T-cell (primary cell): ENCODE measurements around the gene LAMC3. TPM values are rescaled to one million over a fixed set of nuclear protein-coding genes. Genes with fewer than 3 reads are reported as not detected.

ENCODE experiments used
- ATAC-seq, 4 experiments: fragments of 200-7000 bp in 3 of 4; fragments of 150-1000 bp in 1 of 4; cut with Tn5 transposase; replicated peaks in 1 of 4; 1 replicate in 3 of 4; 2 replicates in 1 of 4; pipeline ENCODE4 v1.10.0; 2021; ENCODE audit warnings: moderate library complexity in 3 of 4, mild to moderate bottlenecking in 2 of 4, moderate number of reproducible peaks in 1 of 4
- CTCF ChIA-PET, 2 donors: fragments of 300-600 bp; sonication (Branson Sonifier 250); formaldehyde crosslinking; loops; one replicate each; lab custom pipeline; 2022; ENCODE audit warnings: antibody characterized with exemption in 2 of 2; lab: Charles Lee
- POLR2A ChIA-PET, 2 donors: fragments of 300-600 bp; sonication (Branson Sonifier 250); formaldehyde crosslinking; loops; one replicate each; lab custom pipeline; 2022; ENCODE audit warnings: antibody characterized with exemption in 2 of 2; lab: Charles Lee
- DNase-seq, 35 experiments: peaks; one replicate each; pipeline versions ENCODE4 v3.0.0 to v3.0.0-alpha.2; 2013 to 2023
- H3K27ac ChIP-seq: one replicate; pipeline ENCODE4 v1.5.1; 2013; ENCODE audit warnings: low read length
- H3K27me3 ChIP-seq, 2 experiments: replicated peaks in 1 of 2; 1 replicate in 1 of 2; 2 replicates in 1 of 2; pipeline versions ENCODE4 v1.6.1 to v1.7.0; 2013; ENCODE audit warnings: low read length in 1 of 2, mixed read lengths in 1 of 2; ENCODE audit not compliant: control insufficient read depth in 2 of 2, insufficient read depth in 2 of 2; ENCODE audit errors: extremely low read depth in 1 of 2
- H3K36me3 ChIP-seq, 2 donors: 1 replicate in 1 of 2; 2 replicates in 1 of 2; pipeline versions ENCODE4 v1.6.1 to v1.7.0; 2013; ENCODE audit warnings: low read length in 1 of 2; ENCODE audit not compliant: control insufficient read depth in 2 of 2, insufficient read depth in 1 of 2; ENCODE audit errors: extremely low read depth in 1 of 2
- H3K4me1 ChIP-seq, 2 experiments: 1 replicate in 1 of 2; 2 replicates in 1 of 2; pipeline versions ENCODE4 v1.6.1 to v1.7.0; 2013; ENCODE audit warnings: low read length in 2 of 2, mixed read lengths in 1 of 2; ENCODE audit not compliant: insufficient read depth in 2 of 2, control insufficient read depth in 1 of 2; ENCODE audit errors: extremely low read depth in 1 of 2
- H3K4me3 ChIP-seq, 2 donors: 1 replicate in 1 of 2; 2 replicates in 1 of 2; pipeline versions ENCODE4 v1.5.1 to v1.7.0; 2013; ENCODE audit warnings: mild to moderate bottlenecking in 2 of 2, low read length in 1 of 2, moderate library complexity in 1 of 2; ENCODE audit not compliant: control insufficient read depth in 1 of 2; ENCODE audit errors: extremely low read depth in 1 of 2
- H3K9me3 ChIP-seq: 2 replicates; pipeline ENCODE4 v1.7.0; 2013
- H3K27ac Mint-ChIP-seq, 2 donors: one replicate each; pipeline ENCODE4 v1.8.0; 2020 to 2021; ENCODE audit warnings: mild to moderate bottlenecking in 2 of 2, mixed read lengths in 2 of 2
- H3K27me3 Mint-ChIP-seq, 2 donors: one replicate each; pipeline ENCODE4 v1.8.0; 2021 to 2022; ENCODE audit warnings: mixed read lengths in 2 of 2
- H3K36me3 Mint-ChIP-seq: one replicate; pipeline ENCODE4 v1.8.0; 2021; ENCODE audit warnings: mixed read lengths
- H3K4me1 Mint-ChIP-seq, 3 donors: one replicate each; pipeline ENCODE4 v1.8.0; 2020 to 2022; ENCODE audit warnings: mixed read lengths in 3 of 3, mild to moderate bottlenecking in 1 of 3
- H3K4me3 Mint-ChIP-seq, 3 donors: one replicate each; pipeline ENCODE4 v1.8.0; 2020 to 2022; ENCODE audit warnings: mild to moderate bottlenecking in 3 of 3, mixed read lengths in 3 of 3, moderate library complexity in 3 of 3
- H3K9me3 Mint-ChIP-seq, 3 donors: one replicate each; pipeline ENCODE4 v1.8.0; 2020 to 2022; ENCODE audit warnings: mixed read lengths in 3 of 3
- WGBS: methylation state at CpG from one replicate; pipeline ENCODE4 v1.1.5; 2013; ENCODE audit warnings: missing lambda C conversion rate; ENCODE audit not compliant: insufficient coverage; 5-methylcytosine and 5-hydroxymethylcytosine counted together
- total RNA-seq, 35 experiments: library from RNA in 6 of 35; stranded (reverse) in 6 of 35; fragments of 120-200 nt in 1 of 35; gene quantifications; one replicate each; pipeline versions ENCODE4 v1.2.1 to v1.2.4 and lab custom pipeline; 2013 to 2026

Gene LAMC3
- total RNA-seq, 5 donors from 2014 or later (not counting 1 experiment from before 2014, with no cell fraction given), result 0.35 to 3.7 (median 1.8) TPM

- H3K9me3 ChIP-seq, result no peaks in the 10 kb centered on the region
- H3K36me3 ChIP-seq, result no peaks in the 10 kb centered on the region
- Mint-ChIP-seq H3K4me3 (no peak overlapping the region), H3K9me3 (no peaks in the 10 kb centered on the region), H3K36me3 (no peaks in the 10 kb centered on the region), H3K4me1 (no peaks in the 10 kb centered on the region), H3K27ac (no peak overlapping the region), H3K27me3 (peaks cover 0 to 11% of the 10 kb centered on the region in 2 donors)
- POLR2A ChIA-PET, result no interaction called here
- CTCF ChIA-PET, result no interaction called here
- DNase-seq (no peak), ATAC-seq (no peak)
- WGBS, result 90% methylated on average over 10 of the region's 16 CpGs
- H3K27me3 ChIP-seq, result peaks cover 0 to 14% of the 10 kb centered on the region in 2 experiments
- no peak overlapping the region for H3K4me3 ChIP-seq
- no peak overlapping the region for H3K27ac ChIP-seq
- no peaks in the 10 kb centered on the region for H3K4me1 ChIP-seq
These were observed 63.3 kb downstream of the LAMC3 start for GRCh38 chr9:131072107-131072870.

- H3K27me3 Mint-ChIP-seq, result peaks cover 0 to 7% of the 10 kb centered on the region in 2 donors
- Histone ChIP-seq H3K27ac (no peak overlapping the region), H3K4me3 (no peak overlapping the region), H3K27me3 (peaks cover 0 to 14% of the 10 kb centered on the region in 2 experiments), H3K4me1 (no peaks in the 10 kb centered on the region), H3K36me3 (no peaks in the 10 kb centered on the region), H3K9me3 (no peaks in the 10 kb centered on the region)
- H3K36me3 Mint-ChIP-seq, result no peaks in the 10 kb centered on the region
- DNase-seq (no peak), ATAC-seq (no peak)
- POLR2A ChIA-PET, result no interaction called here
- no peak overlapping the region for H3K4me3 Mint-ChIP-seq
- no peak overlapping the region for H3K27ac Mint-ChIP-seq
- H3K9me3 Mint-ChIP-seq, result no peaks in the 10 kb centered on the region
- WGBS, result 90% methylated on average over 9 of the region's 9 CpGs
- CTCF ChIA-PET, result no interaction called here
- no peaks in the 10 kb centered on the region for H3K4me1 Mint-ChIP-seq
These were observed 63.9 kb downstream of the LAMC3 start for GRCh38 chr9:131072871-131073237.

GRCh38 chr9:131076347-131077195, 67.6 kb downstream of the LAMC3 start:
- Histone ChIP-seq H3K9me3 (no peaks in the 10 kb centered on the region), H3K4me3 (no peak overlapping the region), H3K36me3 (no peaks in the 10 kb centered on the region), H3K27ac (no peak overlapping the region), H3K27me3 (no peaks in the 10 kb centered on the region), H3K4me1 (no peaks in the 10 kb centered on the region)
- CTCF ChIA-PET, result no interaction called here
- Mint-ChIP-seq H3K27ac (no peak overlapping the region), H3K9me3 (no peaks in the 10 kb centered on the region), H3K4me1 (no peaks in the 10 kb centered on the region), H3K4me3 (no peak overlapping the region), H3K36me3 (no peaks in the 10 kb centered on the region), H3K27me3 (no peaks in the 10 kb centered on the region)
- ATAC-seq (no peak), DNase-seq (no peak)
- WGBS, result 75% methylated on average over 11 of the region's 15 CpGs
- POLR2A ChIA-PET, result no interaction called here

- H3K4me1 ChIP-seq, result no peaks in the 10 kb centered on the region
- H3K9me3 ChIP-seq, result no peaks in the 10 kb centered on the region
- 85% methylated on average over 10 of the region's 17 CpGs for WGBS
- Mint-ChIP-seq H3K4me3 (no peak overlapping the region), H3K9me3 (no peaks in the 10 kb centered on the region), H3K36me3 (no peaks in the 10 kb centered on the region), H3K4me1 (no peaks in the 10 kb centered on the region), H3K27ac (no peak overlapping the region), H3K27me3 (no peaks in the 10 kb centered on the region)
- H3K4me3 ChIP-seq, result no peak overlapping the region
- H3K27ac ChIP-seq, result no peak overlapping the region
- H3K36me3 ChIP-seq, result no peaks in the 10 kb centered on the region
- DNase-seq (no peak), ATAC-seq (no peak)
- ChIA-PET POLR2A (no interaction called here), CTCF (no interaction called here)
- H3K27me3 ChIP-seq, result no peaks in the 10 kb centered on the region
These were observed 69.7 kb downstream of the LAMC3 start for GRCh38 chr9:131078427-131079366.

GRCh38 chr9:131080589-131080988, 71.6 kb downstream of the LAMC3 start:
- H3K4me3 Mint-ChIP-seq, result no peak overlapping the region
- ATAC-seq (no peak), DNase-seq (no peak)
- Histone ChIP-seq H3K36me3 (no peaks in the 10 kb centered on the region), H3K9me3 (no peaks in the 10 kb centered on the region), H3K4me1 (no peaks in the 10 kb centered on the region), H3K27ac (no peak overlapping the region), H3K27me3 (peaks cover 0 to 4% of the 10 kb centered on the region in 2 experiments), H3K4me3 (no peak overlapping the region)
- ChIA-PET CTCF (no interaction called here), POLR2A (no interaction called here)
- no peak overlapping the region for H3K27ac Mint-ChIP-seq
- WGBS, result 72% methylated on average over 5 of the region's 9 CpGs
- peaks cover 0 to 3% of the 10 kb centered on the region in 2 donors for H3K27me3 Mint-ChIP-seq
- H3K4me1 Mint-ChIP-seq, result no peaks in the 10 kb centered on the region
- no peaks in the 10 kb centered on the region for H3K36me3 Mint-ChIP-seq
- no peaks in the 10 kb centered on the region for H3K9me3 Mint-ChIP-seq

- Histone ChIP-seq H3K27ac (no peak overlapping the region), H3K4me3 (no peak overlapping the region), H3K36me3 (no peaks in the 10 kb centered on the region), H3K9me3 (no peaks in the 10 kb centered on the region), H3K4me1 (no peaks in the 10 kb centered on the region), H3K27me3 (peaks cover 0 to 8% of the 10 kb centered on the region in 2 experiments)
- ATAC-seq (no peak), DNase-seq (no peak)
- ChIA-PET CTCF (no interaction called here), POLR2A (no interaction called here)
- H3K36me3 Mint-ChIP-seq, result no peaks in the 10 kb centered on the region
- peaks cover 0 to 3% of the 10 kb centered on the region in 2 donors for H3K27me3 Mint-ChIP-seq
- no peaks in the 10 kb centered on the region for H3K9me3 Mint-ChIP-seq
- no peaks in the 10 kb centered on the region for H3K4me1 Mint-ChIP-seq
- H3K4me3 Mint-ChIP-seq, result no peak overlapping the region
- 92% methylated on average over 7 of the region's 9 CpGs for WGBS
- H3K27ac Mint-ChIP-seq, result no peak overlapping the region
These were observed 72.9 kb downstream of the LAMC3 start for GRCh38 chr9:131081868-131082267.
